KOPT-K1 (cell line): ENCODE measurements around the gene NT5C2.

Source experiments
- H3K27ac ChIP-seq: fragments of 200-600 bp; sonication (generic); 2 replicates; pipeline ENCODE4 v1.5.1; 2016; ENCODE audit warnings: antibody characterized with exemption, mild to moderate bottlenecking, low read depth, low read length; ENCODE audit not compliant: poor library complexity, severe bottlenecking
- H3K36me3 ChIP-seq: fragments of 200-600 bp; sonication (generic); 2 replicates; pipeline ENCODE4 v1.5.1; 2017; ENCODE audit warnings: antibody characterized with exemption, mild to moderate bottlenecking, low read length, moderate library complexity; ENCODE audit not compliant: insufficient read depth
- H3K9me3 ChIP-seq: fragments of 200-600 bp; sonication (generic); 2 replicates; pipeline ENCODE4 v1.5.1; 2017; ENCODE audit warnings: antibody characterized with exemption, low read length, mild to moderate bottlenecking; ENCODE audit not compliant: insufficient read depth, poor library complexity, severe bottlenecking

Gene NT5C2

DNA sequence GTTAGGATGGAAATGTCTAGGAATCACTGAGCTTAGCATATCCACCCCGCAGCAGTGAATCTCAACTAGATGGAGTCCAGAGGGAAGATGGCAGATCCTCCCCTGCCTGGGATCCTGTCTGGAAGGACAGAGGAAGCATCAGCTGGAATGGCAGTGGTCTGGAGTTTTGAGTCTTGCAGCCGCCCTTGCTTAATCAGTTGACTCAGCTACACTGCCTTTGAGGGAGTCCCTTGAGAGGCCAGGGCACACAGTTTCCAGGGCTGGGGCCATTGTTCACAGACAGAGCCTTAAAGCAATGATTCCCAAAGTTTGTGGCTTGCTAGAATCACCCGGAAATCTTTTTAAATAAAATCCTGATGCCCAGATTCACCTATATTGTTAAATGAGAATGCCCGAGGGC is 128.1 kb downstream of the NT5C2 start:
- H3K36me3 ChIP-seq, result no peaks in the 10 kb centered on the region
- H3K9me3 ChIP-seq, result no peaks in the 10 kb centered on the region
- no peak overlapping the region for H3K27ac ChIP-seq

DNA sequence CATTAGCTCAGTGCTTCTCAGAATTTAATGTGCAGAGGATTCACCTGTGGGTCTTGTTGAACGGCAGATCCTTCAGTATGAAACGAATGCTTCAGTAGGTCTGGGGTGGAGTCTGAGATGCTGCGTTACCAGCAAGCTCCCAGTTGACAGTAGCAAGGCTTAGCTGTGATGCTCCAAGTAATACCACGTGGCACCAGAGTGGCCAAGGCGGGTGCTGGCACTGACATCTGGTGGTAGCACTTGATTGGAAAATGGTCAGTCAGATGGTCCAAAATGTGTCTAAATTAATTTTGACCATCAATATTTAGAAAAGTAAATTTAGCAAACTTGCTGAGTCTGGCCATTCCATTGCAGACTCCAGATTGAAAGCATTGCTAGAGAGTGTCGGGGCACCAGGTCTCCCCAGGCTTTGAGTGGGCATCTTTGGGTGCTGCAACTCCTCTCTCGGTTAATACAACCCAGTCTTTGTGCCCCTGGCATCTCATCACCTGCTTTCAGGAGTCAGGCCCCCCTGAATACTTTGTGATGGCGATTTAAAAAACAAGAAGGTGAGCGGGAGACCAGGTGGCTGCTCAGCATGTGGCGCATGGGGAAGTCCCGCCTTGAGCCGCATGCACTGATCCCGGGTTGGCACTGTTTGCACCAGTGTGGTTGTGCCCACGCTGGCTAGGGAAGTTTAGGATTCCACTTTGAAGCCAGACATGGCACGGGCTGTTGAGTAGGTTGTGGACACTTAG is 130.1 kb downstream of the NT5C2 start:
- no peak overlapping the region for H3K27ac ChIP-seq
- no peaks in the 10 kb centered on the region for H3K36me3 ChIP-seq
- no peaks in the 10 kb centered on the region for H3K9me3 ChIP-seq

DNA sequence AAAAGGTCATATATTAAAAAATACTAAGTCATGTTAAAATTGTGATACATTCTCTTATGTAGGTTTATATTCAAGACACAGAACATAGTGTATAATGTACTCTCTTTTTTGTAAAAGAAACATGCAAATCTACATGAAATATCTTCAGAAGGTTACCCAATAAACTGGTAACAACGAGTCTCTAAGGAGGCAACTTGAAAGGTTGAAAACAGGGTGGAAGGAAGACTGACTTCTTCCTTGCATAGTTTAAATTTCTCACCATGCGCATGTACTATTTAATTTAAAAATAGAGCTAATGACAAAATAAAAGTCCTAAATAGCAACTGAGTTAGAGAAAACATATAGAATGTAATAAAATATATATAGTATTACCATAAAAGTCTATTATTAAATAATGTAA is 132.5 kb downstream of the NT5C2 start:
- Histone ChIP-seq H3K27ac (no peak overlapping the region), H3K36me3 (no peaks in the 10 kb centered on the region), H3K9me3 (no peaks in the 10 kb centered on the region)

DNA sequence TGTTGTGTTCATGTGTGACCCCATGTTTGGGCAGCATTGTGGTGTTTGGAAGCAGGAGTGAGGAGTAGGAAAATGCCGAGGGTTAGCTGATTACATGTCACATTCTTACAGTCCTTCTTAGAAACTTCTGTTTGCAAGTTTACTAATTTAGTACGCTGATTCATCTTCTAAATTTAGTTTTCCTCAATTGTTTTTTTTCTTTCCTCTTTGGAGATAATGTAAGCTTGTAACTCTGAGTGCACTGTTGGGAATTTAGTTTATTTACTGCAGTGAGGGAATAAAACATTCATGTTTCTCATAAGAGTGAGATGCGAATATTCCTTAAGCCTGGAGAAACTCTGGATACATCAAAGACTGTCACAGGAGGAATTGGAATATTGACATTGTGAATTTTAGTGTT is 135.0 kb downstream of the NT5C2 start:
- H3K36me3 ChIP-seq, result no peaks in the 10 kb centered on the region
- no peaks in the 10 kb centered on the region for H3K9me3 ChIP-seq
- no peak overlapping the region for H3K27ac ChIP-seq

DNA sequence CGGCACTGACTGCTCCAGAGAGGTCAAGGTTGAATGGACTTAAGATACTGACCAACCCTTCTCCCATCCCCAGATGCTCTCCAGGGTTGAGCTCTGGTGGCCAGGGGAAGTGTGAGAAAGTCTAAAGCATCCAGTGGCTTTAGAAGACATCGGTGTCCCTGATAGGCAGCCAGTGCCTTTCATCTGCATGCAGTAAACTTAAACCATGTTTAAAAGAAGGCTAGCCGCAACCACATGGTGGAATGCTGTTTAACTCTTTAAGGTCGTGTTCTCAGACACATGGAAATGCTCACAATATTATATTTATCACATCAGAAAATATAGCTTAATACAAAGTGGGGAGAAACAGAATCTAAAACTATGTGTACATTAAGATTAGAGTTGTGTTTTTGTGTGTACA is 138.0 kb downstream of the NT5C2 start:
- H3K36me3 ChIP-seq, result no peaks in the 10 kb centered on the region
- no peaks in the 10 kb centered on the region for H3K9me3 ChIP-seq
- no peak overlapping the region for H3K27ac ChIP-seq

DNA sequence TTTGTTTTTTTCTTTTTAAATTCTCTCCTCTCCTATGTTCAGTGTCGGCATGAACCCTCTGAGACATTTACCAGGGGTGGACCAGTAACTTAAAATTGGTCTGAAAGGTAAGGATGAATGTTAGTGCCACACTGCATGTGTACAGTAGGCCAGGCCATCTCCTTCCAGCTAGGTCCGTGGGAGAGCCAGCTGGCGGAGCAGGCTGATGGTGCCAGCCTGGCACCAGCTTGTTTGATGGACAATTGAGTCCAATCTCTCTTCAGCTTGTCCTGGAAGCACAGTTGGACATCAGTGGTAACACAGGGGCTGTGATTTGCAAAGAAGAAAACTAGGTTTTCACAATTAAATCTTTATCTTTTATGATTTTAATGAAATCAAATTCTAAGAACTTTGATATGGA is 138.5 kb downstream of the NT5C2 start:
- H3K9me3 ChIP-seq, result no peaks in the 10 kb centered on the region
- peak overlapping the region; percentile 64 for H3K27ac ChIP-seq
- no peaks in the 10 kb centered on the region for H3K36me3 ChIP-seq

DNA sequence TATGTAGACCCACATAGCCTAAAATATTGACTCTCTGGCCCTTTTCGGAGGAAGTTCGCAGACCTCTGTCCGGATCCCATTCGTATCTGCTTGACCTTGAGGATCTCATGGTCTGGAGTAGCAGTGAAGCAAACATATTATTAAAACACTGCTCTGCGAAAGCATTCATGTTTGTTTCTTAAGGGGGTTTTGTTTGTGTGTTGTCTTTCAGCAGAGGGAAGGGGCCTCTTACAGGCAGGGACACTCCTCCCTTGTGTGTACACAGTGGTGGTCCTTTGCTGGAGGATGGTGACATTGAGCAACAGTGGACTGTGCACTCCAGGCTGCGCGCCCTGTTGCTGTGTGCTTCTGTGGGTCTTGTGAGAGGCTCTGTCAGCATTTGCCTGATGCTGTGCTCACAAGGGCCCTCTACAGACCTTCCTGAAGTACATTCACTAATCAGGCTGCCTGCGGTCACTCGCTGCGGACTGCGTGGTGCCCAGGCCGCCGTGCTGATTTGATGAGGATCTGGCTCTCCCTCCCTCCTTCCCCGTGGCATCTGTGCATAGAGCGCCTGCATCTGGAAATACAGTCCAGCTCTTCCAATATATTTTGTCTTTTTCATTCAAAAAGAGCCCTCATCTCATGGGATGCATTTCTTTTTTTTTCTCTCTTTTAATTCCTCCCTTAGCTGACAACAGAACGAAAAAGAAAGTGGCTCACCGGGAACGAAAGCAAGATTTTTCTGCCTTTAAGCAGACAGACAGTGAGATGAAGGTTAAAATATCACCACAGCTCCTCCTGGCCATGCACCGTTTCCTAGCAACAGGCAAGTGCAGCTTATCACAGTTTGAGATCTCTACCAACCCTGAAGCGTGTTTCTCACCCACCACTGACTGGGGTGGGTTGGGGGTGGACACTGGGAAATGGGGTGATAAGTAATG is 139.2 kb downstream of the NT5C2 start:
- H3K36me3 ChIP-seq, result no peaks in the 10 kb centered on the region
- H3K9me3 ChIP-seq, result no peaks in the 10 kb centered on the region
- peak overlapping the region; percentile 64 for H3K27ac ChIP-seq

DNA sequence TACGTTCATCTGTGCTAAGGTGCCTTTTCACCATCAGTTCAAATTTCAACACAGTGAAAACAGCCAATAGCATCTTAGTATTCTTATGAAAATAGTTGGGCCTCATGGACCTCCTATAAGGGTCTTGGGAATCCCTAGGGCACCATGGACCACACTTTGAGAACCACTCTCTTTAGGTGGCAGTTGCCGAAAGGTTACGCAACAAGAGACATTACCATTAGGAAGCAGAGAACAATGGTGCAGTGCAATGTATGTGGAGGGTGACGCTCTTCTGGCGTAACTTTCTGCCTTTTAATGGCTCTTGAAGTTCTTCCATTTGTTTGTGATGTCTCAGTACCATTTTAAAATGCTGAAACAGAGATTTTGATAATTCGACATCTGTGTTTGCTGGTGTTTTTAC is 143.8 kb downstream of the NT5C2 start:
- no peaks in the 10 kb centered on the region for H3K9me3 ChIP-seq
- H3K36me3 ChIP-seq, result no peaks in the 10 kb centered on the region
- no peak overlapping the region for H3K27ac ChIP-seq

DNA sequence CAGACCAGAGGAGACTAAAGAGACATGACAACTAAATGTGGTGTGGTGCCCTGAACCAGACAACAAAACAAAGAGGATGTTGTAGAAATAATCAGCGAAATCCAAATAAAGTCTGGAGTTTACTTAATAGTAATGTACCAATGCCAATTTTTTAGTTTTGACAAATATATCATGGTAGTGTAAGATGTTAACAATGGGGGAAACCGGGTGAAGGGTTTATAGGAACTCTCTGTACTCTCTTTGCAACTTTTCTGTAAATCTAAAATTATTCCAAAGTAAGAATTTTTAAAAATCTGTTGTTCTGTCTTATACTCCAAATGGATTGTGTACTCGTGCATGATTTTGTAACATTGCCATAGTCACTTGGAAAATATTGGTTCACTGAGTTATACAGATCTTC is 145.7 kb downstream of the NT5C2 start:
- no peak overlapping the region for H3K27ac ChIP-seq
- H3K9me3 ChIP-seq, result no peaks in the 10 kb centered on the region
- no peaks in the 10 kb centered on the region for H3K36me3 ChIP-seq

DNA sequence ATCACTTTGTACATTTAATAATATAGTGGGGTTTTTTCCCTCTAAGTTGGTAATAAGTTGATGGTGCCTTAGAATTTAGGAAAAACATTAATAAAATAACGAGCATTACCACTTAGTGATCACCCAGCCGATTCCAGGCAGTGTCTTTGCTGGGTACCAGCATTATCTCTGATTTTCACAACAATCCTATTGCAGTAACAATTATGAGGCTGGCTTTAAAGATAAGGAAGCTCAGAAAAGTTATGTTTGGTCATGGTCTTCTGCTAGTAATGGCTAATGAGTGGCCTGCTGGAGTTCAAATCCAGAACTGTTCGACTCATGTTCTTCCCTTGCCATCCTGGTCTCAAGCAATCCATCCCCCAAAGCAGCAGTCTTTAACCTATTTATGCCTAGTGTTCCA is 147.1 kb downstream of the NT5C2 start:
- no peak overlapping the region for H3K27ac ChIP-seq
- H3K36me3 ChIP-seq, result no peaks in the 10 kb centered on the region
- H3K9me3 ChIP-seq, result no peaks in the 10 kb centered on the region

DNA sequence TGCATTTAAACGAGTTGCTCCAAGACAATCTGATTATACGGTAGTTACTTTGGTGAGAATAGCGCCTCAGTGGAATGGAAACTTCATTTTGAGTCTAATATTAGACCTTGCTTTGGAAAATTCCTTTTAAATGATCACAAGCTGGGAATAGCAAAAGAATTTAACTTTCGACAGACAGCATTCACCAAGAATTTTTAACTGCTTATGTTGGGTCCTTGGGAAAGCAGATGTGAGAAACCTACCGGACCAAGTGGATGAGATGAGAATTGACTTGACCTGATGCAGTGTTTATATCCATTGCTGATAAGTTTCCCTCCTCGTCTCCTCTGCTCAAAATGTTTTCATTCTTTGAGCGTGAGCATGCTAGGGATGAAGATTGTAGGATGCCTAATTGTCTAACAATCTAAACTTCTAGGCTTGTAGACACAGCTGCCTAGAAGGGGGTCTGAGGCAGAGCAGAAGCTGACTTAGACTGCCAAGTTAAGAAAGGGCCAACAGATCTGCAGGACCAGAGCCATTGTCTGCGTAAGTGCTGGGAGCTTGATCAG is 148.1 kb downstream of the NT5C2 start:
- no peak overlapping the region for H3K27ac ChIP-seq
- no peaks in the 10 kb centered on the region for H3K9me3 ChIP-seq
- no peaks in the 10 kb centered on the region for H3K36me3 ChIP-seq

DNA sequence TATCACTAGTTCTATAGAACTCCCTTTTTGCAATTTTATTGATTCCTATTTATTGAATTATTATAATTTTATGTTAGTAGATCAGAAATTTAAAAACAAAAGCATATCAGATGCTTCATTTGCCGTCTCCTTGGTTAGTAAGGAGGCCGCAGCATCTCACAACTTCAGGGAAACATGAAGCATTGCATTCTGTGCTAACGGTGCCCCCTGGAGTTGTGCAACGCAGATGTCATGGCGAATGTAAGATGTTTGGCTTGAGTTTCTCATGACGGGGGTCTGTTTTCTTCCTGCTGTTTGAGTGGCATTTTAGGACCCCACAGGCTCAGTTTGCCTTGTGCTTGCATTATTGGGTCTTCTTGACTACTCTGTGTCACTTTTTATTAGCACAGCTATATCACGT is 150.2 kb downstream of the NT5C2 start:
- H3K9me3 ChIP-seq, result no peaks in the 10 kb centered on the region
- H3K27ac ChIP-seq, result no peak overlapping the region
- H3K36me3 ChIP-seq, result no peaks in the 10 kb centered on the region

DNA sequence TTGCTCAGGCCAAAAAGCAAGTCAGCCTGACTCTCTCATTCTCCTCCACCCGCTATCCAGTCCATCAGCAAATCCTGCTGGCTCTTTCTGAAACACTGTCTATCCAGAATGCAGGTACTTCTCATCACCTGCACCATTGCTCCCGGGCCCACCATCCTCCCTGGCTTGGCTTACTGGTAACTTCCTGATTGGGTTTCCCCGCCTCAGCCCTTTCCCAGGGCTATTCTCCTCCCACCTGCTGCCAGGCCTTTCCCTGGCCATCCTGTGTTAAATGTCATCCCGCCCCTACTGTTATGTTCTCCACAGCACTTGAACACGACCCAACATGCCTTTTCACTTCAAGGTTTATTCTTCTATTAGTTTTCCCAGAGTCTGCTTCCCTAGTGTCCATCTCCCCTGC is 150.9 kb downstream of the NT5C2 start:
- Histone ChIP-seq H3K36me3 (no peaks in the 10 kb centered on the region), H3K27ac (no peak overlapping the region), H3K9me3 (no peaks in the 10 kb centered on the region)

DNA sequence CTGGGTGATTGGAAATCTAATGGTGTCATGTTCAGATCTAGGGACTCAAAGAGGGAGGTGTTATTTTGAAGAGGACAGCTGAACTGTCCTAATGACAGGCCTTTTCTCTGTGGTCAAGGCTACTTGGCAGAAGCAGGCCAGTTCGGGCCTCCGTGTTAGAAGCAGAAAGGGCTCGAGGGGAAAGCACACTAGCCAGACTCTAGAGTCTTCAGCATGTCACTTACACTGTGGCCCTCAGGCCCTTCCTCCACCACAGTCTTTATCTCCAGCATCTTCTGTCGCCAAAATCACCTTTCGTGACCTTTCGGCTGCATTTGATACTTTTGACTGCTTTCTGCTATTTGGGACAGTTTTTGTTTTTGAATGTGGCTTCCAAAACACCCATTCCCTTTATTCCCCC is 151.7 kb downstream of the NT5C2 start:
- Histone ChIP-seq H3K27ac (no peak overlapping the region), H3K36me3 (no peaks in the 10 kb centered on the region), H3K9me3 (no peaks in the 10 kb centered on the region)

DNA sequence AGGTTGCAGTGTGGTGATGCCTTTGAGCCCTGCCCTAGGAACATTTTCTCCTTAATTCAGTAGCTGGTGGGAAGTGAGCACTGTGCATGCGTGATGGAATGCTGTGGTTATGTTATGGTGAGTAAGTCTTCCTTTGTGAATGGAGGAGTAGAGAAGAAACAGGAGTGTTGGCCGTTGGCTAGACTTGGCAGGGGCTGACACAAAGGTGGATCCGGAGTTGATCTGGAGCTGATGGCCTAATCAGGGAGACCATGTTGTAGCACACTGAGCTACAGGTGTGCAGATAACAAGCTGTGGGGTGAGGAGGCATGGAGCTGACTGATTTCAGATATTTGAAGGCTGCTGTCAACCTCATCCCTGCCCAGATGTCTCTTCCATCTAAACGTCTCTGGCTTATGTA is 152.7 kb downstream of the NT5C2 start:
- Histone ChIP-seq H3K9me3 (no peaks in the 10 kb centered on the region), H3K27ac (no peak overlapping the region), H3K36me3 (no peaks in the 10 kb centered on the region)
